ENCODE results near the gene SENP7. TPM values are rescaled to one million over a fixed set of nuclear protein-coding genes. Genes with fewer than 3 reads are reported as not detected.
"Not testable (repeated sequence)": the region's sequence is repeated elsewhere in the genome, so short reads cannot be mapped to it uniquely, and the experiment has no call there.

Gene SENP7
- polyA plus RNA-seq, 1 of the 3 experiments (the other 2 are of a cell fraction), result 2.7 TPM

GRCh38 chr3:101453961-101454360 is 59.1 kb downstream of the SENP7 start (continued):
- no peak for TF ChIP-seq TAF1 (IDR thresholded peaks at IDR 0.05; ENCODE audit: borderline replicate concordance, low read depth, low read length)

- WGBS (ENCODE audit: low lambda C conversion rate), result 97% methylated on average over 18 of the region's 23 CpGs
- H3K27me3 ChIP-seq (ENCODE audit: insufficient read depth); H3K9me2 ChIP-seq; H3K27ac ChIP-seq (ENCODE audit: low read depth in 2 of 2, low read length in 1 of 2); H2AFZ ChIP-seq (ENCODE audit: low read depth); H4K20me1 ChIP-seq (ENCODE audit: insufficient read depth); H3F3A ChIP-seq (replicated peaks; ENCODE audit: insufficient read depth); CTCF ChIA-PET; H3K4me3 ChIP-seq (ENCODE audit: low read depth in 2 of 2, low read length in 1 of 2); H3K9me3 ChIP-seq; H3K9ac ChIP-seq; DNase-seq; H3K4me2 ChIP-seq; H3K4me1 ChIP-seq (ENCODE audit: control insufficient read depth in 1 of 2, insufficient read depth in 2 of 2, low read depth in 1 of 2, low read length in 1 of 2); POLR2A ChIA-PET: not testable (repeated sequence)
- peaks cover 12% of the 10 kb centered on the region for H3K79me2 ChIP-seq (ENCODE audit: insufficient read depth)
- peaks cover 0 to 13% of the 10 kb centered on the region in 2 experiments for H3K36me3 ChIP-seq (replicated peaks in 1 of 2; ENCODE audit: control insufficient read depth in 1 of 2, insufficient read depth in 2 of 2, low read length in 1 of 2)
These were observed 74.4 kb downstream of the SENP7 start for GRCh38 chr3:101438641-101439040.

- no peak overlapping the region for H3K4me3 ChIP-seq (ENCODE audit: low read depth in 2 of 2, low read length in 1 of 2)
- H3K27me3 ChIP-seq (ENCODE audit: insufficient read depth), result no peaks in the 10 kb centered on the region
- no peaks in the 10 kb centered on the region for H3K4me1 ChIP-seq (ENCODE audit: control insufficient read depth in 1 of 2, insufficient read depth in 2 of 2, low read depth in 1 of 2, low read length in 1 of 2)
- CTCF ChIA-PET, result no interaction called here
- DNase-seq, result no peak
- H3K9me3 ChIP-seq, result 0 out of 2 replicates have a peak, but pooled peaks cover 8% of the 10 kb centered on the region
- H3F3A ChIP-seq (replicated peaks; ENCODE audit: insufficient read depth), result no peaks in the 10 kb centered on the region
- peaks cover 0 to 4% of the 10 kb centered on the region in 2 experiments for H3K36me3 ChIP-seq (replicated peaks in 1 of 2; ENCODE audit: control insufficient read depth in 1 of 2, insufficient read depth in 2 of 2, low read length in 1 of 2)
- no peak overlapping the region for H3K27ac ChIP-seq (ENCODE audit: low read depth in 2 of 2, low read length in 1 of 2)
- no peak overlapping the region for H2AFZ ChIP-seq (ENCODE audit: low read depth)
- H4K20me1 ChIP-seq (ENCODE audit: insufficient read depth), result no peaks in the 10 kb centered on the region
- POLR2A ChIA-PET, result no interaction called here
- peaks cover 26% of the 10 kb centered on the region for H3K79me2 ChIP-seq (ENCODE audit: insufficient read depth)
- H3K9me2 ChIP-seq, result no peaks in the 10 kb centered on the region
- H3K4me2 ChIP-seq, result no peak overlapping the region
- H3K9ac ChIP-seq, result no peak overlapping the region
- no peak for TF ChIP-seq POLR2AphosphoS5 (IDR thresholded peaks at IDR 0.05; ENCODE audit: low read depth, low read length)
- TF ChIP-seq ELF1 (IDR thresholded peaks at IDR 0.05), result no peak
- no peak for TF ChIP-seq JUND (IDR thresholded peaks at IDR 0.05)
- TF ChIP-seq USF1 (IDR thresholded peaks at IDR 0.05; ENCODE audit: borderline replicate concordance, low read depth), result no peak
- no peak for TF ChIP-seq SIN3A (IDR thresholded peaks at IDR 0.05; ENCODE audit: borderline replicate concordance, low read depth, low read length)
- no peak for TF ChIP-seq REST (IDR thresholded peaks at IDR 0.05; ENCODE audit: low read depth, low read length)
- 55% methylated on average over 1 of the region's 1 CpG for WGBS (ENCODE audit: low lambda C conversion rate)
These were observed 79.4 kb downstream of the SENP7 start for GRCh38 chr3:101433652-101434051.

All from SK-N-SH (cell line).